ENCODE data around the gene SYNJ1. TPM values are rescaled to one million over a fixed set of nuclear protein-coding genes. Genes with fewer than 3 reads are reported as not detected.

The SYNJ1 gene
- polyA plus RNA-seq, 3 donors, result 4.0 to 16.5 (median 8.1) TPM

DNA sequence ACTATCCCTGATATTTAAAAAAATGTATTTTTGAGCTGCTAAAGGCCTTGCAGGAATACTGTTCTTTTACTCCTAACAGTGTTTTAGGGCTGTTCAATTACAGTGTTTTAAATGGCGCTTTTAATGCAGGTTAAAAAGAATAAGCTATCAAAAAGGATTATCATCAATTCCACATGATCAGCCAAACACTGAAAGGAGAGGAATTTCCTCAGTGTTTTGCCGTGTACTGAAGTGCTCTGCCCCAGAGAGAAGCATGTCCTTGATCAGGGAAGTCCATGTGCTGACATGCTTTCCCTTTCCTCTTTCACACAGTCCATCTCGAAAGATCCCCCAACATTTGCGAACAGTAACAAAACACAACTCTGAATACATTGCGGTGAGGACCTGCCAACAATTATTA is 119.0 kb downstream of the SYNJ1 start:
- no peaks in the 10 kb centered on the region for H4K20me1 ChIP-seq (ENCODE audit: insufficient read depth, low read length)
- no peak overlapping the region for H2AFZ ChIP-seq (ENCODE audit: insufficient read depth, low read depth, low read length, poor library complexity, severe bottlenecking)
- H3K4me3 Mint-ChIP-seq, result no peak overlapping the region
- H3K27me3 ChIP-seq (ENCODE audit: control insufficient read depth in 2 of 2, insufficient read depth in 2 of 2, low read length in 2 of 2), result no peaks in the 10 kb centered on the region
- TF ChIP-seq, protein P1, sequence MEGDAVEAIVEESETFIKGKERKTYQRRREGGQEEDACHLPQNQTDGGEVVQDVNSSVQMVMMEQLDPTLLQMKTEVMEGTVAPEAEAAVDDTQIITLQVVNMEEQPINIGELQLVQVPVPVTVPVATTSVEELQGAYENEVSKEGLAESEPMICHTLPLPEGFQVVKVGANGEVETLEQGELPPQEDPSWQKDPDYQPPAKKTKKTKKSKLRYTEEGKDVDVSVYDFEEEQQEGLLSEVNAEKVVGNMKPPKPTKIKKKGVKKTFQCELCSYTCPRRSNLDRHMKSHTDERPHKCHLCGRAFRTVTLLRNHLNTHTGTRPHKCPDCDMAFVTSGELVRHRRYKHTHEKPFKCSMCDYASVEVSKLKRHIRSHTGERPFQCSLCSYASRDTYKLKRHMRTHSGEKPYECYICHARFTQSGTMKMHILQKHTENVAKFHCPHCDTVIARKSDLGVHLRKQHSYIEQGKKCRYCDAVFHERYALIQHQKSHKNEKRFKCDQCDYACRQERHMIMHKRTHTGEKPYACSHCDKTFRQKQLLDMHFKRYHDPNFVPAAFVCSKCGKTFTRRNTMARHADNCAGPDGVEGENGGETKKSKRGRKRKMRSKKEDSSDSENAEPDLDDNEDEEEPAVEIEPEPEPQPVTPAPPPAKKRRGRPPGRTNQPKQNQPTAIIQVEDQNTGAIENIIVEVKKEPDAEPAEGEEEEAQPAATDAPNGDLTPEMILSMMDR (IDR thresholded peaks at IDR 0.05), result no peak
- no peaks in the 10 kb centered on the region for H3K9me3 ChIP-seq (replicated peaks in 1 of 2; ENCODE audit: control insufficient read depth in 1 of 2, insufficient read depth in 1 of 2, low read length in 2 of 2)
- intact Hi-C loops (cut with micrococcal nuclease), result loop anchor here (10.0 kb wide), 2 partner anchors 204 to 744 kb away; no protein-coding TSS in a partner anchor
- DNase-seq, result no peak
- WGBS (ENCODE audit: insufficient coverage), result 96% methylated on average over 3 of the region's 5 CpGs
- no peak overlapping the region for H3K27ac ChIP-seq (ENCODE audit: low read depth in 1 of 2, low read length in 2 of 2)
- peaks cover 16 to 20% of the 10 kb centered on the region in 2 donors for H3K4me1 ChIP-seq (ENCODE audit: control insufficient read depth in 1 of 2, insufficient read depth in 2 of 2, low read length in 2 of 2)
- no peak overlapping the region for H3K9ac ChIP-seq (ENCODE audit: insufficient read depth, low read length, poor library complexity, severe bottlenecking)
- peaks cover 21% of the 10 kb centered on the region for H3K79me2 ChIP-seq (ENCODE audit: insufficient read depth, low read length)
- H3K36me3 Mint-ChIP-seq, result peaks cover 48 to 50% of the 10 kb centered on the region in 2 donors
- H3K36me3 ChIP-seq (replicated peaks in 1 of 2; ENCODE audit: control insufficient read depth in 1 of 2, insufficient read depth in 2 of 2, low read length in 2 of 2), result peaks cover 40 to 61% of the 10 kb centered on the region in 2 donors
- no peak overlapping the region for H3K4me2 ChIP-seq (replicated peaks; ENCODE audit: extremely low read depth, low read length, poor library complexity, severe bottlenecking)
- no peak overlapping the region for H3K4me3 ChIP-seq (replicated peaks in 1 of 3; ENCODE audit: low read depth in 2 of 3, low read length in 3 of 3)
- H3K27ac Mint-ChIP-seq, result no peak overlapping the region
- peaks cover 0 to 1% (median 0%) of the 10 kb centered on the region in 3 donors for H3K27me3 Mint-ChIP-seq (ENCODE audit: low read depth in 3 of 3)
- H3K9me3 Mint-ChIP-seq, result no peaks in the 10 kb centered on the region
- peaks cover 16% of the 10 kb centered on the region for H3K4me1 Mint-ChIP-seq

GRCh38 chr21:32605469-32605868 is 122.3 kb downstream of the SYNJ1 start:
- Histone ChIP-seq H3K27ac (ENCODE audit: low read depth in 1 of 2, low read length in 2 of 2) (no peak overlapping the region), H3K36me3 (replicated peaks in 1 of 2; ENCODE audit: control insufficient read depth in 1 of 2, insufficient read depth in 2 of 2, low read length in 2 of 2) (peaks cover 61 to 90% of the 10 kb centered on the region in 2 donors), H3K79me2 (ENCODE audit: insufficient read depth, low read length) (peaks cover 7% of the 10 kb centered on the region), H4K20me1 (ENCODE audit: insufficient read depth, low read length) (peaks cover 3% of the 10 kb centered on the region), H3K27me3 (ENCODE audit: control insufficient read depth in 2 of 2, insufficient read depth in 2 of 2, low read length in 2 of 2) (no peaks in the 10 kb centered on the region), H3K9ac (ENCODE audit: insufficient read depth, low read length, poor library complexity, severe bottlenecking) (no peak overlapping the region), H3K9me3 (replicated peaks in 1 of 2; ENCODE audit: control insufficient read depth in 1 of 2, insufficient read depth in 1 of 2, low read length in 2 of 2) (no peaks in the 10 kb centered on the region), H3K4me1 (ENCODE audit: control insufficient read depth in 1 of 2, insufficient read depth in 2 of 2, low read length in 2 of 2) (no peaks in the 10 kb centered on the region), H3K4me3 (replicated peaks in 1 of 3; ENCODE audit: low read depth in 2 of 3, low read length in 3 of 3) (no peak overlapping the region), H2AFZ (ENCODE audit: insufficient read depth, low read depth, low read length, poor library complexity, severe bottlenecking) (no peak overlapping the region), H3K4me2 (replicated peaks; ENCODE audit: extremely low read depth, low read length, poor library complexity, severe bottlenecking) (no peak overlapping the region)
- DNase-seq, result no peak
- no peak overlapping the region for H3K4me3 Mint-ChIP-seq
- no peaks in the 10 kb centered on the region for H3K4me1 Mint-ChIP-seq
- TF ChIP-seq, protein P1 (IDR thresholded peaks at IDR 0.05), result no peak
- peak overlapping the region in 2 of 7 donors; percentile 7 to 64 for H3K27ac Mint-ChIP-seq
- H3K9me3 Mint-ChIP-seq, result no peaks in the 10 kb centered on the region
- peaks cover 70 to 76% of the 10 kb centered on the region in 2 donors for H3K36me3 Mint-ChIP-seq
- intact Hi-C loops (cut with micrococcal nuclease), result loop anchor here (10.0 kb wide), 2 partner anchors 201 to 741 kb away; no protein-coding TSS in a partner anchor
- H3K27me3 Mint-ChIP-seq (ENCODE audit: low read depth in 3 of 3), result no peaks in the 10 kb centered on the region
- 100% methylated on average over 3 of the region's 8 CpGs for WGBS (ENCODE audit: insufficient coverage)
